Panc1 (cell line): ENCODE data around the gene ENAH. TPM values are rescaled to one million over a fixed set of nuclear protein-coding genes. Genes with fewer than 3 reads are reported as not detected.

ENCODE experiments used
- ATAC-seq: fragments of 200-7000 bp; cut with Tn5 transposase; 2 replicates; pipeline ENCODE4 v1.9.1; 2020; ENCODE audit warnings: mild to moderate bottlenecking, moderate library complexity
- BruUV-seq: library from RNA; stranded (reverse); fragments of 400-500 nt; replicated peaks from 2 replicates; lab custom pipeline; 2021; lab: Mats Ljungman, UMichigan
- CTCF ChIA-PET: fragments of 300-600 bp; sonication (Branson Sonifier 250); formaldehyde crosslinking; loops from one replicate; lab custom pipeline; 2022; ENCODE audit warnings: antibody characterized with exemption; lab: Charles Lee
- POLR2A ChIA-PET: fragments of 300-600 bp; sonication (Branson Sonifier 250); formaldehyde crosslinking; loops from one replicate; lab custom pipeline; 2022; ENCODE audit warnings: antibody characterized with exemption; lab: Charles Lee
- DNase-seq: peaks from one replicate; pipeline ENCODE4 v3.0.0-alpha.2; 2010; ENCODE audit warnings: low read depth, low spot score
- H3K27ac ChIP-seq: 2 replicates; pipeline ENCODE4 v1.5.1; 2011; ENCODE audit warnings: mild to moderate bottlenecking, low read length, inconsistent platforms
- H3K27me3 ChIP-seq: fragments of 200-500 bp; sonication (Bioruptor generic); 2 replicates; pipeline ENCODE4 v1.6.0; 2014; ENCODE audit warnings: low read length, inconsistent platforms; ENCODE audit not compliant: control insufficient read depth, insufficient read depth
- H3K36me3 ChIP-seq: fragments of 200-500 bp; sonication (Bioruptor generic); 2 replicates; pipeline ENCODE4 v1.5.1; 2014; ENCODE audit warnings: inconsistent platforms, mild to moderate bottlenecking, low read length, moderate library complexity; ENCODE audit not compliant: control insufficient read depth, insufficient read depth
- H3K4me1 ChIP-seq: 2 replicates; pipeline ENCODE4 v1.5.1; 2011; ENCODE audit warnings: inconsistent platforms, mild to moderate bottlenecking, low read length, moderate library complexity; ENCODE audit not compliant: control insufficient read depth, insufficient read depth
- H3K4me3 ChIP-seq, 2 experiments: 2 replicates each; pipeline ENCODE4 v1.5.1; 2011 to 2012; ENCODE audit warnings: low read depth in 2 of 2, low read length in 2 of 2, mild to moderate bottlenecking in 2 of 2, inconsistent platforms in 1 of 2, moderate library complexity in 1 of 2
- H3K9me3 ChIP-seq: fragments of 200-500 bp; sonication (Bioruptor generic); 2 replicates; pipeline ENCODE4 v1.5.1; 2014; ENCODE audit warnings: low read depth, mild to moderate bottlenecking, inconsistent platforms, low read length, moderate library complexity; ENCODE audit not compliant: control insufficient read depth, insufficient read depth
- CTCF ChIP-seq: fragments of 450-650 bp; IDR thresholded peaks from 2 replicates; pipeline ENCODE4 v1.5.1; 2017; ENCODE audit warnings: mild to moderate bottlenecking
- POLR2AphosphoS5 ChIP-seq: IDR thresholded peaks from 2 replicates; pipeline ENCODE4 v1.6.1; 2012; ENCODE audit warnings: mild to moderate bottlenecking, low read depth, low read length, moderate library complexity
- REST ChIP-seq, 2 experiments: IDR thresholded peaks; 2 replicates each; pipeline ENCODE4 v1.6.1; 2011 to 2012; ENCODE audit warnings: low read depth in 2 of 2, control low read depth in 1 of 2, low read length in 1 of 2, mild to moderate bottlenecking in 1 of 2, moderate library complexity in 1 of 2; ENCODE audit not compliant: insufficient read depth in 1 of 2
- SIN3A ChIP-seq: IDR thresholded peaks from 2 replicates; pipeline ENCODE4 v1.6.1; 2012; ENCODE audit warnings: low read depth, mild to moderate bottlenecking, low read length, moderate library complexity, borderline replicate concordance; ENCODE audit not compliant: insufficient read depth
- TCF7L2 ChIP-seq: IDR thresholded peaks from 2 replicates; pipeline ENCODE4 v1.6.1; 2011; ENCODE audit warnings: mild to moderate bottlenecking, low read depth, low read length, inconsistent platforms
- in situ Hi-C: cut with HindIII; loops from 2 replicates; pipeline ENCODE4 v1.10.0; 2016; ENCODE audit warnings: low sequenced_read_pairs, low pct_unique_long_range_greater_than_20kb
- intact Hi-C: fragments of 100-400 bp; cut with micrococcal nuclease; formaldehyde crosslinking; loops from one replicate; pipeline ENCODE4 v1.10.0; 2022; ENCODE audit not compliant: unreplicated experiment
- total RNA-seq: library from RNA; stranded (reverse); gene quantifications from one replicate; pipeline ENCODE4 v1.2.1, GENCODE V29; 2021; ENCODE audit not compliant: unreplicated experiment

The ENAH gene
- total RNA-seq, 1 experiment from 2014 or later, result 133 TPM

GRCh38 chr1:225626698-225627097, 26.2 kb downstream of the ENAH start:
- no peak for ATAC-seq
- TF ChIP-seq TCF7L2 (no peak), SIN3A (no peak), REST (IDR thresholded peaks at IDR 0.05; ENCODE audit: insufficient read depth in 1 of 2, low read depth in 2 of 2, low read length in 1 of 2) (no peak), POLR2AphosphoS5 (no peak), CTCF (no peak)
- peak; percentile 84 for DNase-seq
- peaks cover 17% of the 10 kb centered on the region for H3K4me1 ChIP-seq
- H3K9me3 ChIP-seq, result no peaks in the 10 kb centered on the region
- in situ Hi-C loops, result no loop called here
- POLR2A ChIA-PET, result no interaction called here
- no peaks in the 10 kb centered on the region for H3K36me3 ChIP-seq
- CTCF ChIA-PET, result no interaction called here
- intact Hi-C loops, result no loop called here
- H3K4me3 ChIP-seq, result no peak overlapping the region
- no TSS peak for BruUV-seq
- no peak overlapping the region for H3K27ac ChIP-seq
- no peaks in the 10 kb centered on the region for H3K27me3 ChIP-seq

DNA sequence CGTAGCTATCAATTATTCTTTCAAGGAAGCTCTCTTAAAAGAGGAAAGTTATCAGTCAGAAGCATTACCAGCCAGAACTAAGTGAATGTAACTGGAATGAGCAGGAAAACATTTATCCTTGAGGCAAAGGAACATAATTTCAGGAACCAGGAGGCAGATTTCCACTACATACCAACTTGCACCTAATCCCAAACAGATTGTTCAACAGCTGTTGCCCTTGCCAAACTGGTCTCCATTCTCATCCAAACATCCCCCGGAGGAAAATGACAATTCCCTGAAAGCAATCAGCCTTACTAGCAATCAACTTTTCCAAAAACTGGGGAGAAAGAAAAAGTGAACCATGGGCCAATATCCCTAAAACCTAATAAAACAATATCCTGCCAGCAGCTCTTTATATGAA, 35.0 kb downstream of the ENAH start:
- POLR2A ChIA-PET, result no interaction called here
- no peak for DNase-seq
- no peaks in the 10 kb centered on the region for H3K36me3 ChIP-seq
- no peak overlapping the region for H3K4me3 ChIP-seq
- H3K27ac ChIP-seq, result no peak overlapping the region
- ATAC-seq, result no peak
- intact Hi-C loops, result no loop called here
- H3K27me3 ChIP-seq, result no peaks in the 10 kb centered on the region
- no TSS peak for BruUV-seq
- H3K4me1 ChIP-seq, result peaks cover 16% of the 10 kb centered on the region
- H3K9me3 ChIP-seq, result no peaks in the 10 kb centered on the region
- CTCF ChIA-PET, result no interaction called here
- TF ChIP-seq CTCF, result no peak
- no peak for TF ChIP-seq POLR2AphosphoS5
- no peak for TF ChIP-seq REST (IDR thresholded peaks at IDR 0.05; ENCODE audit: insufficient read depth in 1 of 2, low read depth in 2 of 2, low read length in 1 of 2)
- TF ChIP-seq SIN3A, result no peak
- TF ChIP-seq TCF7L2, result no peak
- in situ Hi-C loops, result no loop called here
